Measurements from ENCODE around the gene RIMBP2. TPM values are rescaled to one million over a fixed set of nuclear protein-coding genes. Genes with fewer than 3 reads are reported as not detected.

RIMBP2 gene
- total RNA-seq, 2 experiments from 2014 or later: not detected

DNA sequence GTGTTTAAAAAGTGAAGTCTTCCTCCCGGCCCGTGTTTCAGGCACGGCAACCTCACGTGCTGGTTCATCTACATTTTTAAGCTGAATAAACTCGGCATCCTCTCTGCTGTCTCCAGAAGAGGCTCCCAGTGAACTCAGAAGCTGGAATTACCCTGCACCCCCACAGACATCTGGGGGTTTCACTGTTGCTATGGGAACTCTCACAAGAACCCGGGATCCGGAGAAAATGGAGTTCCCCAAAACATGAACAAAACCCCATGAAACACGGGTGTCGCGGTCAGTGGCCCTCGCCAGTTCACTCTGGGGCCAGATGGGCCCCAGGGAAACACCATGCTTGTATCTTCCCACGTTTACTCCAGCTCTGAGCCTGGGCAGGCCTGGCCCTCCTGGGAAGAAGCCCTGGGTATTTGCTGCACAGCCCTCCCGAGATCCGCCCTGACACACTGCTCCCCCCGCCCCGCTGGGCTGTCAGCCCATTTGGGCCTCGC is 234.7 kb downstream of the RIMBP2 start:
- POLR2A ChIA-PET: no interaction called here
- CTCF ChIA-PET: no interaction called here

DNA sequence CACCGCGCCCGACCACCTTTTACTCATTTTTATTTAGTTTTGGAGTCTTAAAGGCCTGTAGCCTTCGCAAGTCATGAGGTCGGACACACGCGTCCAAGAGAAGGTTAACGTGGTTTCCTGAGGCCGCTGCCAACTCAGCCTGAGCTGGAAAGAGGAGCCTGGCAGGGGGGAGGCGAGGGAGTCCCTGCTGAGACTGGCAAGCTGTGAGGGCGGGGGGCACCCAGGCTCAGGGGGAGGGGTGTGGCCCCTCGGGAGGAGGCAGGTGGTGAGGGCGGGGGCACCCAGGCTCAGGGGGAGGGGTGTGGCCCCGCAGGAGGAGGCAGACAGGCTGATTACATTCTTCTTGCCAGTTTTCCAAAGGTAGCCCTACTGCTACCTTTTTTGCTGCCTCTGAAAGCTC is 235.2 kb downstream of the RIMBP2 start:
- CTCF ChIA-PET: no interaction called here
- POLR2A ChIA-PET: no interaction called here

DNA sequence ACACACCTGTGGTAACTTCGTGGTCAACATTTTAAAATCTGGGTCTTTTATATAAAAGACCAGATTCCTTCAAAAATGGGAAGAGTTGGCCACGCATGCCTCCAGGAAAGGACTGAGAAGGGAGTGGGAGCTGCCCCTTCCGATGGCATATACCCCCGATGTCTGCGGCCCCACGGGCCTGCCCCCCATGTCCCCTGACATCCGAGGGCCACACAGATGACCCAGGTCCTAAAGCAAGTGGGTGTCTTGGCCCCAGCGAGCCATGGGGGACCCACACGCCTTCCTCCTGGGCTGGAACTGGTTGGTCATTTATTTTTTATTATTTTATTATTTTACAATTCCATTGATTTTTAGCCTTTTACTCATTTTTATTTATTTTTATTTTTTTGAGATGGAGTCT is 235.9 kb downstream of the RIMBP2 start:
- POLR2A ChIA-PET: no interaction called here
- CTCF ChIA-PET: no interaction called here

DNA sequence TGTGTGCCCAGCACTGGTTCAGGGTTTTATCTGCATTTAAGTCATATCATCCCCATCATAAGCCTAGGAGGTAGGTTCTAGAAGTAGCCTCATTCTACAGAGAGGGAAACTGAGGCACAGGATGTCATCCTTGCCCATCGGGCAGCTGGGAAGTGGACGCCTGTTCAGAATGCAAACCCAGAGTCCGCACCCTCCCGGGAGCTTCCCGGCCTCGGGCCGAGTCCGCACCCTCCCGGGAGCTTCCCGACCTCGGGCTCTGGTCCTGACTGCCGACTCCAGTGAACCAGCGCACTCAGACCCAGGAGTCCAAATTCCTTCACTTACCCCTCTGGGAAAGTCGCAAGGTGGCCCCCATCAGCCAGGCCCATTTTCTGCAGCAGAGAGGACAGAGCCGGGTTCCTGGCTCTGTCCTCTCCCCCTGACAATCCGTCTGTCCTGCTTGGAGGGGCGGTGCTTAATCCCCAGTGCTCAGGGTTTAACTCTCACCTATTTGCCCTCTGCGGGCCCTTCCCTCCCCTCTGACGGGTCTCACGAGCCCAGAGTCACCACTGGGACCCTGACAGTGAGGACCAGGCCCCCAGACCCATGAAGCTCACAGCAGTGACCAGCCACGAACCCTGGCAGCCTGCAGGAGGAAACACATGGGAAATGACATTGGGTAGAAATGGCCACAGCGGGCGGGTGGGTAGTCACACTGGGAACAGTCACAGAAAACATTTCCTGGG is 236.5 kb downstream of the RIMBP2 start:
- POLR2A ChIA-PET: no interaction called here
- CTCF ChIA-PET: no interaction called here

DNA sequence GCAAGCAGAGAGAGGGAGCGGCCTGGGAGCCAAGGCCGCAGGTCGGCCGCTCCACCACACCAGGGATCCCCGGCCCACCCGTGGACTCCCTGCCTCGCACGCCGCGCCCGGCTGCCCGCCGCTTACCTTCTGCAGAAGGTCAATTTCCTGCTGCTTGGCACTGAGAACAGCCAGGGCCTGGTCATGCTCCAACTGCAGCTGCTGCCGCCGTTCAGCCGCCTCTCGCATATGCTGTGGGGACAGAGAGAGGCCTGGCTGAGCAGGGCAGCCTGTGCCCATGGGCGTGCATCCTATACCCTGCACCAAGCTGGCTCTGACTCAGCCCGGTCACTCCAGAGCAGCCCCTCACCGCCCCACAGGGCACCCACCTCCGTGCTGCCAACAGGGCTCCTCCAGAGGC is 237.3 kb downstream of the RIMBP2 start:
- CTCF ChIA-PET: no interaction called here
- POLR2A ChIA-PET: interaction anchor here (0.6 kb wide), 1 partner anchor 10 kb away, joined by 3 read pairs; no protein-coding TSS in a partner anchor

DNA sequence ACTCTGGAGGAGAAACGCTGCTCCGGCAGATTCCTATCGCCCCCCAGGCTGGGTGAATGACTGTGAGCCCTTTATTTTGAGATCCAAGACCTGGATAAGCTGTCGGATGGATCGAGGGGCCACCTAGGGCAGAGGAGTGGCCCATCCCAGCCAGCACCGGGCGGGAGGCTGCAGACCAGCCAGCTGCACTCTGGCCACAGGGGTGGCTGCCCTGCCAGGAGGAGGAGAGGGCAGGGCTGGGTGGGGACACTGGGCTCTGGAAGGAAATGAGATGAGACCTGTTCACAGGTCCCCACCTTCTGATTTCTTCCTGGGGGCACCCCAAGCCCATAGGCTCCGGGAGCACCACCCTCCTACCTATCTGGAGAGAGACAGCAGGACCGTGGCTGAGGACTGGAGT is 238.4 kb downstream of the RIMBP2 start:
- POLR2A ChIA-PET: no interaction called here
- CTCF ChIA-PET: no interaction called here

DNA sequence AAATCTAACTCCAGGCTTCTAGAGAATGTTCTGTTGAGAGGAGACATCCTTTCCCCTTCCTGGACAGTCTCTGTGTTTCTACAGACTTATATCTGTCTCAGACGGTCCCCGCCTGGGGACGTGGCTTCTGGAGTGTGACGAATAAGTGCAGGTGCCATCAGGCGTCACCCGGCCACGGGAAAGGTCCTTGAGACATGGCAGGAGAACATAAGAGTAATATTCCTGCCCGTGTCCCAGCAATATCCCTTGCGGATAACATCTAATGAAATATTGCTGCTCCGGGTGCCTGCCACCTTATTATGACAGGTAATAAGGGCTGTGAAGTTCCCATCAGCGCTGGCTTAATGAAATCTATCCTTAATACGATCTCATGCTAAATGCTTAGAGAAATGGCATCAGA is 238.8 kb downstream of the RIMBP2 start:
- CTCF ChIA-PET: no interaction called here
- POLR2A ChIA-PET: no interaction called here

DNA sequence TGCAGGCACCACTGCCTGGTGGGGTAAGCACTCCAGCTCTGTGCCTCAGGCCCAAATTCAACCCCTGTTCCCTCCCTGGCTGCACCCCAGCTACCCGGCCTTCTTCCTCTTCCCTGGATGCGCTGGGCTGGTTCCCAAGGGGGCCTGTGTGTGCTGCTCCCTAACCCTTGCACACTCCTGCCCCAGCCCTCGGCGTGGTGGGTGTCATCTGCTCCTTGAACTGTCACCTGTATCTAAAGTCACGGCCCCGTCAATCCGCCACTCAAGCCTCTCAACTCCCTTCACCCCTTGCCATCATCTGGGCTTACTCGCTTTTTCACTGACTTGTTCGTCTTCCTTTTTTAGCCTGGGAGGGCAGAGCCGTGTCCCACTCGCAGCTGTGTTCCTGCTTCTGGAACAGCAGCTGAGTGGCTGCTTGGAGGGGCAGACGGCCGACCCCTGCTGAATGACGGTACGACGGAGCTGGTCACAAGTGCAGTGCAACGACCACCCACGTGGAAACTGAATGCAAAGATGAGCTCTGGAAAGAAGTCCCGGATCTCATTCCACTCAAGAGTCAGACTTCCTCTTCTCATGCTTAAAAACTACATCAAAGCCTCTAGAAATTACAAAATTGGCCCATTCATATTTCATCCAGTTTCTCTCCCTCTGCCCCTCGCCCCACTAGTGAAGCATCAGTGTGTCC is 239.5 kb downstream of the RIMBP2 start:
- POLR2A ChIA-PET: no interaction called here
- CTCF ChIA-PET: no interaction called here

DNA sequence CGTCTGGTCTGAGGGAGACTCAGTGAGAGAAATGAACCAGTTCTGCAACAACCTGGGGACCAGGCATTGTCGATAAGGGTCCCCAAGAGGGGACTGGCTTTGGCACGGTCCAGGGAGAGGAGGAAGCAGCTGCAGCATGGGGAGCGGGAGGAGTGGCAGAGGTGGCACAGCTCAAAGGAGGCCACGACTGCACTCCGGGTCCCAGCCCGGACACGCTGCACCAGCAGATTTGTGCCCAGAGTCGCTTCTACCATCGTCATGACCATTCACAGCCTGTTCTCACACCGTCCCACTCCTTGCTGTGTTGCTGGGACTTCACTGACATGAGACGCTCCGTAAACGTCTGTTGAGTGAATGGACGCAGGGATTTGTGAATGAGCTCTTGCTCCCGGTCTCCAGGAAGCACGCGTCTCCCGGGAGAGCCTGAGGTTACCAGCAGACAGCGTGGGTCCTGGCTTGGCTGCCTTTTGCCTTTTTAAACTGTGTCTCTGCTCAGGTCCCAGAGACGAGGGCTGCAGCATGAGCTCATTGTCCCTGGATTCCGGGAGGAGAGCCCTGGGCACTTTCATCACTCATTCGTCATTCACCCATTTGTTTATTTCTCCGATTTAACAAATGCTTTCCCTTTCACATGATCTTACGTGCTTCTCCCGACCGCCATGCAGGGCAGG is 241.4 kb downstream of the RIMBP2 start:
- ChIA-PET CTCF (no interaction called here), POLR2A (no interaction called here)

DNA sequence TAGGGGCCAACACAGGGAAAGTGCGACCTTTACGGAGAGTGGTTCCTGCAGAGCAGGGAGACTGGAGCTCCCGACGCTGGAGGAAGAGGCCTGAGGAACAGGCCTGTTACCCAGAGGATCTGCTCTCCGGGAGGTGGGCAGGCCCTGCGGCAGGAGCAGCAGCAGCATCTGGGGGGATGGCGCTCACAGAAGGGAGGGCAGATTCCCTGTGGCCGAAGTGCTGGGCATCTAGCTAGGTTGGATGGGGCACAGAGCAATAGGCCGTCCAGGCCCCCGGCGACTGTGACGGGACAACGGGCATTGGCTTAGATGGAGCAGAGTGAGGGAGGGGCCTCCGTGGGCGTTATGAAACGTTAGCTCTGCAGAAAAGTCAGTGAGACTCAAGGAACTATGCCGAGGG is 242.8 kb downstream of the RIMBP2 start:
- CTCF ChIA-PET: no interaction called here
- POLR2A ChIA-PET: no interaction called here

DNA sequence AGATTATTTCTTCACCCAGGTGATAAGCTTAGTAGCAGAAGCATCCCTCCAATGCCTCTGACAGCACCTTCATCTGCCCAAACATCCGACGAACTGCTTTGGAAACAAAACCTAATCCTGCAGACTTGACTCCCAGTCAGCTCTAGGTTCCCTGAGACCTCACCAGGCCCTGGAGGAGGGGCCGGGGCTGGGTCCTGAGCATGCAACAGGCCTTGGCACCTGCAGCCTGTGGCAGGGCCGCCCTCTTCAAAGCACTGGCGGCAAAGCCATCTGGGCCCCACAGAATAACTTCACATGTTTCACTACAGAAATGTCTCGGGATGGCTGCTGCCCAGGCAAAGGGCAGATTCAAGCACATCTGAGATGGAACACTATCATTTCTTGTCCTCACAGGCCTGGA is 245.1 kb downstream of the RIMBP2 start:
- CTCF ChIA-PET: no interaction called here
- POLR2A ChIA-PET: no interaction called here

DNA sequence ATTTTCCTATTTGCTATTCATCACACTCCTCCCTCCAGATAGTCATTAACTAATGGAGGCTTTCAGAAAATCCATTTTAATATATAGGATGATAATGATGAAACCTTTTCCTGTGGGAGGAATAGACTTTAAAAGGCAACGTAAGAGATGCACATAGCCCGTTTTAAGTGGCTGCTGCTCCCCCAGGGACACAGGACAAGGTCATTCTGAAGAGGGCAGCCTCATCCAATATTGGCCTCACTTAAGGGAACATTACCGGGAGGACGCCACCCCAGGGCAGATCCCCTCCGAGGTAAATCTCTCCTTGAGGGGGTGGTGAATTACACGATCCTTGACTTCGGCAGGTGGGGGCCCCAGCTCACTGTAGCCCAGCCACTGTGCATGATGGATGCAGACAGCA is 246.5 kb downstream of the RIMBP2 start:
- ChIA-PET POLR2A (no interaction called here), CTCF (no interaction called here)

DNA sequence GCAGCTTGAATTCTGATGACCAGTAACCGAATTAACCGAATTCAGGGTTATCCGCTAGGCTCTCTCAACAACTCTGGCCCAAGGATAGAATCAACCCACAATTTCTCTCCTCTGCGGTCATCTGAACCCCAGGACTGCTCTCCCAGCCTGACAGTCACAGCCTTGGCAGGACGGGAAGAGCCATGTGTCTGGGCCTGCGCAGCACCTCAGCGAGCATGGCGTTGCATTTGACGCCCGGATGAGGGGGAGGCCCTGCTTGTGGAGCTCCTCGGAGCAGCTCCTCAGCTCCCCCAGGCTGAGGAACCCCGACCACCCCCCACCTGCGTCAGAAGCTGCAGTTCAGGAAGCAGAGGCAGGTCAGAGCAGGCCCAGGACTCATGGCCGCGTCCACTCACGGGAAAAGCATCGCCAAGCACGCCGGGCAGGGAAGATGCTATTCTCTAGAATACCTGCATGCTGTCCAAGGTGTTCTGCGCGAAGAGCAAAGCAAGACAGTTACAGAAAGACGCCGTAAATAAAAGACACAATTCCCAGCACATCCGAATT is 247.3 kb downstream of the RIMBP2 start:
- CTCF ChIA-PET: no interaction called here
- POLR2A ChIA-PET: interaction anchor here (0.6 kb wide), 1 partner anchor 10 kb away, joined by 3 read pairs; no protein-coding TSS in a partner anchor

DNA sequence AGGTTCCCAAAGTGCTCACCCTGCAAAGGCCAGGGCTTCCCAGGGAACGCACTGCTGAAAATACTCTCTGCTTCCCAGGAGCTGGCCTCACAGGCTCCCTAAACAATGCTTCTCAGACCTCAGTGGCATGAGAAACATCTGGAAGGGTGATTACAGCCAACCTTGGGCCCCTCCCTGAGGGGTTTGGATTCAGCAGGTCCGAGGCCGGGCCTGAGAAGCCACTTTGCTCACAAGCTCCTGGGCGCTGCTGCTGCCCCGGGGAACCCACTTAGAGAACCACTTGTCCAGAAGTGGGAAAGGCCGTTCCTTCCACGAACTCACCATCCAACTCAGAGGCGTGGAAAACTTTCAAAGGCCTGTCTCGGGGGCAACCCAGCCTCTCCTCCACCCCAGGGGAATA is 247.9 kb downstream of the RIMBP2 start:
- POLR2A ChIA-PET: interaction anchor here (0.6 kb wide), 1 partner anchor 11 kb away, joined by 3 read pairs; no protein-coding TSS in a partner anchor

DNA sequence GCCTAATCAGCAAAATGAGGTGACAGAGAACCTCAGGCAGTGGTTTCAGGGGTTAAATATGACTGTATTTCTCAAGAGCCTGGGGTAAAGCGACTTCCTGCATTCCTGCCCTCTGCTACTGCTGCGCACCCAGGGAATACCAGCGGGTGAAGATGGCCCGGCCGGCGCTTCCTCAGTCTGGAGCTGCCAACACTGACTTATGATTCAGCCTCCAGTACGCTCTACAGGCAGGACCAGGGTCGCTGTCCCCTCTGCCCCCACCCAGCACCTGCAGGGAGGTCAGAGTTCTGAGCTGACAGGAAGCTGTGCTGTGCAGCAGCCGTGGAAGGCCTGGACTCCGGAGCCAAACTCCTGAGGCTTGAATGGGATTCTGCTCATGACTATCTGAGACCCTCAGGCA is 250.5 kb downstream of the RIMBP2 start:
- ChIA-PET CTCF (no interaction called here), POLR2A (no interaction called here)

More for the DNA sequence above, 247.9 kb downstream of the RIMBP2 start:
- CTCF ChIA-PET: no interaction called here

DNA sequence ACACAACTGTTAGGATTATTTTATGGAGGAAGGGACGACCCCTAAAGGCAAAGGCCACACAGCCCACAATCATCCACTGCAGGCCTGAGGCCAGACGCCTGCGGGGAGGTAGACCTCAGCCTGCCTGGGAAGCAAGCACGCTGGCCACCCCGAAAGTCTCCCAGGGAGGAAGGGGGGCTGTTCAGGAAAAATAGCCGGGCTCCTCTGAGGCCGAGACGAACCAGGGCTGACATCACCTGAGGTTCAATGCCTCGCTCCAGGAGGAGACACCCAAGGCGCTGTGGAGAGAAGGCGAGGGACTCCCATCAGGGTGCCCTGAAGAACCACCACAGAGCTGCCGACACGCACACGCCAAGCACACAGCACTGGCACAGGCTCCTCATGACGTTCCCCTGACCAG is 251.1 kb downstream of the RIMBP2 start:
- ChIA-PET CTCF (no interaction called here), POLR2A (no interaction called here)

DNA sequence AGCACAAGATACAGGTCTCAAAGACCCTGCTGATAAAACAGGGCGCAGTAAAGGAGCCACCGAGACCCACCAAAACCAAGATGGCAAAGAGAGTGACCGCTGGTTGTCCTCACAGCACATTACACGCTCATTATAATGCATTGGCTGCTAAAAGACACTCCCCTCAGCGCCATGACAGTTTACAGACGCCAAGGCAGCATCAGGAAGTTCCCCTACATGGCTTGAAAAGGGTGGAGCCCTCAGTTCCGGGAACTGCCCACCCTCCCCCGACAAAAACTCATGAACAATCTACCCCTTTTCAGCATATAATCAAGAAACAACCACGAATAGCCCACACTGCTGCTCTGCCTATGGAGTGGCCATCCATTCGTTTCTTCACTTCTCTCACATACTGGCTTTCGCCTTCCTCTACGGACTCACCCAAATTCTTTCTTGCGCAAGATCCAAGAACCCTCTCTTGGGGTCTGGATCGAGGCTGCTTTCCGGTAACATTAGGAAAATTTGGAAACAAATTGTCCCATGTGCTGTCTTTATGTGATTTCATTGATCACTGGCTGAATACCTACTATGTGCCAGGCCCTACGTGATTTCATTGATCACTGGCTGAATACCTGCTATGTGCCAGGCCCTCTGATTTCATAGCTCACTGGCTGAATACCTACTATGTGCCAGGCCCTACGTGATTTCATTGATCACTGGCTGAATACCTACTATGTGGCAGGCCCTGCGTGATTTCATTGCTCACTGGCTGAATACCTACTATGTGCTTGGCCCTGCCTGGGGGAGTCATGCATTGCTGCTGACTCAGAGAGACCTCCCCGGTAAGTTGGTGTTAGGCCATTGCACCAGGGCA is 252.1 kb downstream of the RIMBP2 start:
- ChIA-PET POLR2A (no interaction called here), CTCF (no interaction called here)

DNA sequence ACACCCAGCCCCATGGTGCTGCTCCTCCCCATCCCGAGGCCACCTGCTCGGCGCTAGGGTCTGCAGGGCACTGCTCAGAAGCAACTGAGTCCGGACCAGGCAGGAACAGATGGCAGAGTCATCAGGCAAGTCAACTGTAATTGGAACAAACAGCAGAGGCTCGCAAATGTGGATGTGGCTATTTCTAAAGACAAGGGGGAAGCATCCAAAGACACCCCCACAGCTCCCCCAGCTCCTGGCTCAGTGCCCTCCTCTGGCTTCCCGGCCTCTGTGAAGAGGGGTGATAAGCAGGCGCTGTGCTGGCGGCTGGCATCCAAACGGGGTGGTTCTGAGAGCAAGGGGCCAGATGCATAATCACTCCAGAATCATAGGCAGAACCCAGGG is 252.8 kb downstream of the RIMBP2 start:
- ChIA-PET POLR2A (no interaction called here), CTCF (no interaction called here)

DNA sequence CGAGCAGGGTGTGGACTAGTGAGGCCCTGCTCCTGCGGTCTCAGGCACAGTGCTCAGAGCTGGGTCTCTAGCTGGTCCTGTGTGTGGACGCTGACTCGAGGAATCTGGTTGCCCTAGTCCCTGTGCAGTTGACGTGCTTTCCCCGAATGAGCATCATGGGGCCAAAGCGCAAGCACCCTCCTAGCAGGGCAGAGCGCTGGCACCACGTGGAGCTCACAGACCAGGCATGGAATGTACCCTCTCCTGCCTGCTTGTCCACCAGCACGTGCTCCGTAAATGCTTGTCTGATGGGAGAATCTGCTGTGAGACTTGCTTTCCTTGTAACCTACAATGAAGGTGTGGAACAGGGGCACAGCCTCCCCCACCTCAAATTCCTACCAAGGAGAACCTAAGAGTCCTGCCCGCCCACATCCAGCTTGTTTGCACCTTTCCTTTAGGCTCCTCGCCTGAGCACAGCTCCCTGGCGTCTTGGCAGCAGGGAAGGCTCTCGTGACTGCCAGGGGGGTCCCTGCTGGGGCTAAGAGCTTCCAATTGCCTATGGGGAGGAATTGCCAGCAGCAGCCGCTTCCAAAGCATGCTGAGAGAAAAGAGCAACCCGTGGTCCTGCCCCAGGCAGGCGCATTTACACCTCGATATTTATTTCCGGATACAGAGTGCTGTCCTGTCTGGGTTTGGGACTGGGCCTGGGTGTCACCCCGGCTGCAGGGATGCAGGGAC is 253.4 kb downstream of the RIMBP2 start:
- ChIA-PET POLR2A (no interaction called here), CTCF (no interaction called here)

Measured in activated CD8-positive, alpha-beta memory T cell treated with anti-CD3 and anti-CD28 coated beads for 36 hours (primary cell).